ENCODE data around the gene GFRA4.

DNA sequence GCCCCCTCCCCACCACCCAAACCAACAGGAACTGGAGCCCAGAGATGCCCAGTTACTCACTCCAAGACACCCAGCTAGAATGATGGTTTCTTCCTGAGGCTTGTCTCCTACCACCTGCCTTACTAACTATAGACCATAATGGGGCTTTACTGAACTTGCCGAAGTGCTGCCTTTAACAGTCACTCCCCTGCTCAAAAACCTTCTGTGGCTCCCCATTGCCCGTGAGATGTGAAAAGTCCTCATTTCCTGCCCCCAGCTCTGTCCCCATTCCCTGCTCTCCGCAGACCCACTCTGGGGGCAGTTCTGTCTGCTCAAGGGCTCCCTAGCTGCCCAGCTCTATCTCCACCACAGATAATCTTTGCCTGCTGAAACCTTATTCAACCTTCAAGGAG, 44.3 kb upstream of the GFRA4 start:
- TF ChIP-seq, protein P1, sequence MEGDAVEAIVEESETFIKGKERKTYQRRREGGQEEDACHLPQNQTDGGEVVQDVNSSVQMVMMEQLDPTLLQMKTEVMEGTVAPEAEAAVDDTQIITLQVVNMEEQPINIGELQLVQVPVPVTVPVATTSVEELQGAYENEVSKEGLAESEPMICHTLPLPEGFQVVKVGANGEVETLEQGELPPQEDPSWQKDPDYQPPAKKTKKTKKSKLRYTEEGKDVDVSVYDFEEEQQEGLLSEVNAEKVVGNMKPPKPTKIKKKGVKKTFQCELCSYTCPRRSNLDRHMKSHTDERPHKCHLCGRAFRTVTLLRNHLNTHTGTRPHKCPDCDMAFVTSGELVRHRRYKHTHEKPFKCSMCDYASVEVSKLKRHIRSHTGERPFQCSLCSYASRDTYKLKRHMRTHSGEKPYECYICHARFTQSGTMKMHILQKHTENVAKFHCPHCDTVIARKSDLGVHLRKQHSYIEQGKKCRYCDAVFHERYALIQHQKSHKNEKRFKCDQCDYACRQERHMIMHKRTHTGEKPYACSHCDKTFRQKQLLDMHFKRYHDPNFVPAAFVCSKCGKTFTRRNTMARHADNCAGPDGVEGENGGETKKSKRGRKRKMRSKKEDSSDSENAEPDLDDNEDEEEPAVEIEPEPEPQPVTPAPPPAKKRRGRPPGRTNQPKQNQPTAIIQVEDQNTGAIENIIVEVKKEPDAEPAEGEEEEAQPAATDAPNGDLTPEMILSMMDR (conservative IDR thresholded peaks at IDR 0.05 in 1 of 2, IDR thresholded peaks at IDR 0.05 in 1 of 2; ENCODE audit: low read depth in 1 of 2, low read length in 2 of 2), result no peak
- no peak for TF ChIP-seq EZH2 (IDR thresholded peaks at IDR 0.05; ENCODE audit: low read length, missing control alignments)

Measured in fibroblast of lung (primary cell).